GM19240 (cell line): ENCODE results near the gene ASPRV1.
"Not testable (repeated sequence)": the region's sequence is repeated elsewhere in the genome, so short reads cannot be mapped to it uniquely, and the experiment has no call there.

Experiments used
- DNase-seq: peaks from one replicate; pipeline ENCODE4 v3.0.0; 2011; ENCODE audit warnings: low spot score; ENCODE audit not compliant: insufficient read length

ASPRV1 gene

DNA sequence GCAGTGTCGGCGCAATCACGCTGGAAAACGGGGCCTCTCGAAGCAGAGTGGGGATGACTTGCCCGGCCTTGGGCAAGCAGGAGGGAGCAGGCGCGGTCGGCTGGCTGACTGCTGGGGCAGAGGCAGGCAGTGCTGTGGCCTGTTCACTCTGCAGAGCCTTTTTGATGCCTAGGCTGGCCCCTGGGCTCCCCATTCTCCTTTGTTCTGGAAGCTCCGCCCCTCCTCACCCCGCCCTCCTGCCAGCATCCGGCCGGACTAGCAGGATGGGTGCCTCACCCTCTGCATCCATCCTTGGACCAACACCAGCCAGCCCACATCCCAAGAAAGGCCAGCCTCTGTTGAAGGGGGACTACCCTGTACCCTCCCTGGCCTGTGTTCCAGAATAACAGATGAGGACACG lies at the start of gene ASPRV1:
Gene ASPRV1 (minus strand): TSS at position 136 of the 400 bp plus-strand sequence. CDS start 195 bp downstream, outside the sequence.
- no peak for DNase-seq

DNA sequence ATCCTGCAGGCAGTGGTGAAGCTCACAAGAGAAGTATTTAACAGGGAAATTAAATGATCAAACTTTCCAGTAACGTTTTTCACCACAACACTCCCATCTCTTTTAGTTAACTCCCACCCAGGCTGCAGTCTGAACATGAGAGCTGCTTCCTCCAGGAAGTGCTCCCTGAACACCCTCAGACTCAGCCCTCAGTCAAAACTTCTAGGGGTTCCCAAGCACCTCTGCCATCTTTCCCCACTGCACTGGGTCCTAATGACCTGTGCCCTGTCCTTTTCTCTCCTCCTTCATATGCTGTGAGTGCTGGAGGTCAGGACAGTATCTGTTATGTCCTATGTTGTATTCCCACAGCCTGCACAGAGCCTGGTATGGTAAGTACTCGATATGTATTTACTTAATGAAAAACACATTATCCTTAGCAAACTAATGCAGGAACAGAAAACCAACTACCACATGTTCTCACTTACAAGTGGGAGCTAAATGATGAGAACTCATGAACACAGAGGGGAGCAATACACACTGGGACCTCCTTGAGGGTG lies 49.2 kb upstream of the ASPRV1 start:
- DNase-seq, result no peak

GRCh38 chr2:70009762-70010575 lies 48.5 kb upstream of the ASPRV1 start:
- no peak for DNase-seq

DNA sequence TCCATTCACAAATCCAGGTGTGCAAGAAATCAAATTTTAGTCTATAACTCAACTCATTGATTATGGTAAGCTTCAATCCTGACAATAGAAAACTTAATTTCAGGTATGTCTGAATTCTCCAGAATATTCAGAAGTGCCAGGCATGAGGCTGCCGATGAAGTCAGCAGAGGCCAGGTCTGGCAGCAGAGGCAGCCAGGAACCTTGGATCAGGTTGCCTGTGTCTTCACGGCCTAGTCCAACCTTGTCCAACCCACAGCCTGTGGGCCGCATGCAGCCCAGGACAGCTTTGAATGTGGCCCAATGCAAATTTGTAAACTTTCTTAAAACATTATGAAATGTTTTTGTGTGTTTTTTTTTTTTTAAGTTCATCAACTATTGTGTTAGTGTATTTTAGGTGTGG lies 46.9 kb upstream of the ASPRV1 start:
- no peak for DNase-seq

DNA sequence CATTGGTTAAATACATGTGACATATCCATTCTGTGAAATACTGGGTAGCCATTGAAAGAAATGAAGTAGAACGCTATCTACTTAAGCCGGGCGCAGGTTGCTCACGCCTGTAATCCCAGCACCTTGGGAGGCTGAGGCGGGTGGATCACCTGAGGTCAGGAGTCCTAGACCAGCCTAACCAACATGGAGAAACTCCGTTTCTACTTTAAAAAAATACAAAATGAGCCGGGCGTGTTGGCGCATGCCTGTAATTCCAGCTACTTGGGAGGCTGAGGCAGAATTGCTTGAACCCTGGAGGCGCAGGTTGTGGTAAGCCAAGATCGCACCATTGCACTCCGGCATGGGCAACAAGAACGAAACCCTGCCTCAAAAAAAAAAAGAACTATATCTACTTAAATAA lies 45.7 kb upstream of the ASPRV1 start:
- no peak for DNase-seq

GRCh38 chr2:70006447-70006784 lies 45.0 kb upstream of the ASPRV1 start:
- DNase-seq, result no peak

DNA sequence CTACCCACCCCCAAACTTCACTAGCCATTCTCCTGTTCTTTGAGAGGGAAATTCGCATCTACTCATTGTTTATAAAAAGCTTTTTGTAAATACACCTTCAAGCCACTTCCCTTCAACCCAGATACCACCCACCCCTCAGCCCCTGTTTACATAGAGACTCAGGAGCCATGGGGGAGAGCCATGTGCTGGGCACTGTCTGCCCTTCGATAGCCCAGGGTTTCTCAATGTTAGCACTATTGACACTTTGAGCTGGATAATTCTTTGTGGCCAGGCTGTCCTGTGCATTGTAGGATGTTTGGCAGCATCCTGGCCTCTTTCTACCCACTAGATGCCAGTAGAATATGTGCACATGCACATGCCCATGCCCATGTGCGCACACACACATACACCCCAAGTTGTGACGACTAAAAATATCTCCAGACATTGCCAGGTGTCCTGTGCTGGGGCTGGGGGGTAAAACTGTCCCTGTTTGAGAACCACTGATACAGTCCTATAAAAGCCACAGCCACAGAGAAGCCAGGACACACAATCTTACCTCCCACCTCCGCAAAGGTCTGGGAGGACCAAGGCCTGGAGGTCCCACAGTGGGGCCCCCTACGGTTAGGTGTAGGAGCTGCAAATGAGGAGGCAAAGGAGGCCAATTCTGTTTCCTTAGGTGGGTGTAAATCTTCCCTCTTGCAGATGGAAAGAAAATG lies 44.5 kb upstream of the ASPRV1 start:
- DNase-seq, result no peak

DNA sequence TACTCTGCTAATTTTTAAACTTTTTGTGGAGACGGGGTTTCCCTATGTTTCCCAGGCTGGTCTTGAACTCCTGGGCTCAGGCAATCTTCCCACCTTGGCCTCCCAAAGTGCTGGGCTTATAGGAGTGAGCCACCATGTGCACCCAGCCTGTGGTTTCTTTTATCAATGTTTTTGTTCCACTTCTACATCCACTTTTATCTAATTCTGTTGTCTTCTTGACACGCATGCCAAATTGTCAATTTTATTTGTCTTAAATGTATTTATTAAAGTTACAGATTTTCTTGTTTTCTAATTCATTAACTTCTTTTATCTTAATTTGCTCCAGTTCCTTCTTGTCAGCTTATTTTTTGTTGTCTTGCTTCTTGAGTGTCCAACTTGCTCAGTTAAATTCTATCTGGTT lies 43.8 kb upstream of the ASPRV1 start:
- no peak for DNase-seq

DNA sequence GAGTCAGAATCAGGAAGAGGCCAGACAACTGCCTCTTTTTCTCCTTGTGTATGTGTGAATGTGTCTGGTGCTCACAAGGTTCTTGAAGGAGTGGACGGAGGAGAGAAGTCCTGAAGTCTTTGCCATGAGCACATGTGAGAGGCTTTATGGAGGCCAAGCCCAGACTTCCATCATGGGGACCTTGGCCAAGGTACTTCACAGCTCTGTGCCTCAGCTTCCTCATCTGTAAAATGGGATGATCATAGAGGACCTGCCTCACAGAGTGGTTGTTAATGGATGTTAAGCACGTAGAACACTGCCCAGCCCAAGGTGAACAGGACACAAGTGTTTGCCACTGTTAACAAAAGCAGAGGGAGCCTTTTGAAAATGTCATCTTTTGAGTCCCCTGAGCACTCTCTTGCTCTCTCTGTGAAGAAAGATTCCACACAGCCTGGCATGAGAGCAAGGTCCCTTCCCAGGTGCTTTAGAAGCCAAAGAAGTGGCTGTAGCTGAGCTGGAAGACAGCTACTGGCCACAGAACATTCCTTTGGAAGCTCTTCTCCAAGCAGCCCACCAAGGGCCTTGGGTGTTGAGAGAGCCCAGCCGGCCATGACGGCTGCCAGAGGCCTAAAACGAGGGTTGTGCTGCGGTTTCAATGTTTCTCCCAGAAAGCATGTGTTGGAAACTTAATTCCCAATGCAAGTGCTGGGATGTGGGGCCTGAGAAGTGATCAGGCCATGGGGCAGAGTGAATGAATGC lies 41.8 kb upstream of the ASPRV1 start:
- DNase-seq, result no peak

- no peak for DNase-seq
These were observed 40.9 kb upstream of the ASPRV1 start for GRCh38 chr2:70002241-70002899.

DNA sequence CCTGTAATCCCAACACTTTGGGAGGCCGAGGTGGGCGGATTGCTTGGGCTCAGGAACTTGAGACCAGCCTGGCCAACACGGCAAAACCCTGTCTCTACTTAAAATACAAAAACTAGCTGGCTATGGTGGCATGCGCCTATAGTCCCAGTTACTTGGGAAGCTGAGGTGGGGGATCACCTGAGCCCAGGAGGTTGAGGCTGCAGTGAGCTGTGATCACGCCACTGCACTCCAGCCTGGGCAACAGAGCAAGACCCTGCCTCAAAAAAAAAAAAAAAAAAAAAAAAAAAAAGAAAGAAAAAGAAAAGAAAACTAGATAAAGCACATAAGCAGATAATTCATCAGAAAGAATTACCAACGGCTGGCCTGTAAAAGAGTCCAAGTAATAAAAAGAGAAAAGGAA lies 39.1 kb upstream of the ASPRV1 start:
- not testable (repeated sequence) for DNase-seq

DNA sequence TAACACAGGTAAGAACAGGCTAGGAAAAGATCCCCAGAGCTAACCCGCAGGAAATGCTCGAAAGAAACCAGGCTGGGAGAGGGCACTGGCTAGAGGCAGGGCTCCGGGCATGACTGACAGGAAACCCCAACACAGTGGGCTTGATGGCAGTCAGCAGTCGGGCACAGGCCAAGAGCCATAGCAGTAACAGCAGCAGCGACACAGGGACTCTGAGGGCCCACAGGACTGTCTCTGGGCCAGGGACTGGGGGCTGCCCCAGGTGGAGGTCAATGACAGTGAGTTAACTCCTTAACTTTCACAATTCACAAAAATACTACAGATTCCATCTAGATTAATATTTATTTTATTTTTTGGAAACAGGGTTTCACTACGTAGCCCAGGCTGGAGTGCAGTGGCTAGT lies 37.3 kb upstream of the ASPRV1 start:
- no peak for DNase-seq

GRCh38 chr2:69997015-69997830 lies 35.8 kb upstream of the ASPRV1 start:
- DNase-seq, result no peak

DNA sequence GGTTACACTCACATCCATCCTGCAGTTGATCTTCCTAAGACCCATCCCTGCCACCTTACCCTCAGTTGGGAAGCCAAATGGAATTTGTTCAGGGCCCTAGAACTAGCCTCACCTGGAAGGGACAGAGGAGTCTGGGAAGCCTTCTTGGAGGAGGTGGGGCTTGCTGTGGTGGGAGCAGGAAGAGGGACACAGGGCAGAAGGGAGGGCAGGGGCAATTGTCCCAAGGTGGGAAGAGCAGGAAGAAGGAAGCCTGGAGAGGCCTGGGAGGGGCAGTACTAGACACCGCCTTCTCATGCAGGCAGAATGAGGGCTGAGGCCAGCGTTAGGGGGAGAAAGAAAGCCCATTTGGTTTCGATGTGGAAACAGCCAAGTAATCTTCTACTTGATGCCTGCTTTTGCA lies 34.1 kb upstream of the ASPRV1 start:
- DNase-seq, result no peak

DNA sequence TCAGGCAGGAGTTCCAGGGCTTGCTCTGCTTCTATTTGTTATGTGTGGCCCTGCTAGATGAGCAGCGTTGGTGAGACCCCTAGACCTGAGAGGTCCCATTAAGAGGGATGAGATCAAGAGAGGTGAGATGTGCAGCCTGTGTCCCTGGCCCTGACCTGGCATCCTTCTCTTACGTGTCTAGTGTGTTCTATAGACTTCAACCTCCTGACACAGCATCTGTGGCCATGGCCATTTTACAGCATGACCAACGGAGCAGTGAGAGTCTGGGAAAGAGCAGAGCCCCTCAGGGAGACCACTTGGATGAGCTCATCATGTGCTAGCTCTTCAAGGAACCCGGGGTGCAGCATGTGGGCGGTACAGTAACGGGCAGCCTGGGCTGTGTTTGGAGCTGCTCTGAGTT lies 32.7 kb upstream of the ASPRV1 start:
- DNase-seq, result no peak

- DNase-seq, result no peak
These were observed 32.3 kb upstream of the ASPRV1 start for GRCh38 chr2:69993708-69994107.

- DNase-seq, result no peak
These were observed 31.7 kb upstream of the ASPRV1 start for GRCh38 chr2:69993048-69993565.

DNA sequence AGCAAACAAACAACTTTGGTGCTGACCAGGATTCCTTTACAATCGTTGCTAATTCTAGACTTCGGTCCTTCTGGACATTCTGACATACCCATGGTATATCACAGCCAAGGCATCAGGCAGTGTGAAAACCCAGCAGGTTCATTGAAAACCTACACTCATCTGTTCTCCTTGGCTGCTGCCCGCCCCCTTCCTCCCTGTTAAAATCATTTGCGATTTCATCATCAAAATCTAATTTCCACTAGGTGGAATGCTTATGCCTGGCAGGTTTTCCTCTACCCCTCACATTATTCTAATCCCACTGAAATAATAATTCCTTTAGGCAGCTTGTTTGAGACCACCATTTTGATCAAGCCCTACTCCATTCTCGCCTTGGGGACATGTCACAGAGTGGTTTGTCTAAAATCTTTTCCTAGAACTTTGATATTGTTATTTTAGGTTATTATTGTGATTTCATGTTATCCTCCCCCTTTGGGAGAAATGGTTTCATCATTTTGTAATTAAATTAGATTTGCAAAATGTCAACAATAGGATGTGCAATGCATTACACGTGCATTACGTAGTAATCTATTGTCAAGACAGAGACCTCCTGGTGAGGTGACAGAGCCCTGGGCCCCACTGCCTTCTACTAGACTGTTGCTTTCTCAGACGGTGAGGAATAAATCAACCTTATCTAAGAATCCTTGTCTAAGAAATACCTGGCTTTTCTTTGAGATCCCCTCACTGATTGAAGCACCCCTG lies 31.0 kb upstream of the ASPRV1 start:
- DNase-seq, result no peak

- DNase-seq, result no peak
These were observed 28.1 kb upstream of the ASPRV1 start for GRCh38 chr2:69989441-69990105.
